Smooth muscle cell (in vitro differentiated cells): ENCODE data around the gene GNG7. TPM values are rescaled to one million over a fixed set of nuclear protein-coding genes. Genes with fewer than 3 reads are reported as not detected.

Experiments
- DNase-seq: peaks from one replicate; lab custom pipeline; 2025; ENCODE audit not compliant: unreplicated experiment; lab: John Stamatoyannopoulos, UW
- H2AFZ ChIP-seq: fragments of 200-600 bp; sonication (generic); 2 replicates; pipeline ENCODE4 v1.6.0; 2016; ENCODE audit warnings: antibody characterized with exemption, low read depth, mild to moderate bottlenecking
- H3F3A ChIP-seq: fragments of 200-600 bp; sonication (generic); 2 replicates; pipeline ENCODE4 v1.6.0; 2017; ENCODE audit warnings: antibody characterized with exemption, low read depth
- H3K27ac ChIP-seq: fragments of 200-600 bp; sonication (generic); 2 replicates; pipeline ENCODE4 v1.5.1; 2016; ENCODE audit warnings: low read depth, mild to moderate bottlenecking
- H3K27me3 ChIP-seq: fragments of 200-600 bp; sonication (generic); 2 replicates; pipeline ENCODE4 v1.6.1; 2016; ENCODE audit warnings: low read depth, mild to moderate bottlenecking
- H3K36me3 ChIP-seq: fragments of 200-600 bp; sonication (generic); 2 replicates; pipeline ENCODE4 v1.5.1; 2016; ENCODE audit warnings: low read depth
- H3K4me1 ChIP-seq: fragments of 200-600 bp; sonication (generic); 2 replicates; pipeline ENCODE4 v1.5.1; 2016; ENCODE audit warnings: low read depth
- H3K4me2 ChIP-seq: fragments of 200-600 bp; sonication (generic); 2 replicates; pipeline ENCODE4 v1.6.0; 2016; ENCODE audit warnings: mild to moderate bottlenecking
- H3K4me3 ChIP-seq: fragments of 200-600 bp; sonication (generic); 2 replicates; pipeline ENCODE4 v1.5.1; 2016; ENCODE audit warnings: mild to moderate bottlenecking
- H3K79me2 ChIP-seq: fragments of 200-600 bp; sonication (generic); 2 replicates; pipeline ENCODE4 v1.6.0; 2016; ENCODE audit warnings: low read depth, mild to moderate bottlenecking
- H3K9ac ChIP-seq: fragments of 200-600 bp; sonication (generic); 2 replicates; pipeline ENCODE4 v1.6.0; 2016; ENCODE audit warnings: low read depth
- H3K9me3 ChIP-seq: fragments of 200-600 bp; sonication (generic); replicated peaks from 2 replicates; pipeline ENCODE4 v1.5.1; 2016; ENCODE audit warnings: low read depth
- H4K20me1 ChIP-seq: fragments of 200-600 bp; sonication (generic); 2 replicates; pipeline ENCODE4 v1.6.0; 2016; ENCODE audit warnings: low read depth
- CTCF ChIP-seq: fragments of 200-600 bp; sonication (generic); IDR thresholded peaks from 2 replicates; pipeline ENCODE4 v1.5.1; 2017; ENCODE audit warnings: borderline replicate concordance, mild to moderate bottlenecking, antibody characterized with exemption; ENCODE audit not compliant: insufficient read depth, poor library complexity, severe bottlenecking
- WGBS: methylation state at CpG from one replicate; pipeline ENCODE4 v1.1.7; 2016; ENCODE audit warnings: low lambda C conversion rate; 5-methylcytosine and 5-hydroxymethylcytosine counted together
- polyA plus RNA-seq: library from polyadenylated mRNA; unstranded; fragments of >200 nt; fragmentation: Nextera tagmentation; extraction: Ambion mirVana; gene quantifications from 2 replicates; pipeline ENCODE4 v1.2.1, GENCODE V29; 2016
- total RNA-seq: library from RNA; depleted of rRNA; stranded (reverse); fragments of >200 nt; gene quantifications from 2 replicates; pipeline ENCODE4 v1.2.3, GENCODE V29; 2014

The GNG7 gene
- total and polyA plus RNA-seq, 2 experiments from 2014 or later: 1.7 to 2.6 TPM

GRCh38 chr19:2551172-2551863 lies 151.2 kb downstream of the GNG7 start:
- no peak for TF ChIP-seq CTCF
- Histone ChIP-seq H3K4me1 (peaks cover 20% of the 10 kb centered on the region), H4K20me1 (no peaks in the 10 kb centered on the region), H3K27me3 (no peaks in the 10 kb centered on the region), H3K36me3 (no peaks in the 10 kb centered on the region), H3K79me2 (no peaks in the 10 kb centered on the region), H3K27ac (no peak overlapping the region), H3K9me3 (no peaks in the 10 kb centered on the region), H3K4me2 (no peak overlapping the region), H3K9ac (no peak overlapping the region), H3F3A (peaks cover 19% of the 10 kb centered on the region), H3K4me3 (no peak overlapping the region), H2AFZ (no peak overlapping the region)
- DNase-seq: no peak
- 95% methylated on average over 20 of the region's 20 CpGs for WGBS

GRCh38 chr19:2550431-2551171 lies 151.9 kb downstream of the GNG7 start:
- Histone ChIP-seq H3K4me2 (no peak overlapping the region), H2AFZ (no peak overlapping the region)
- DNase-seq: no peak

GRCh38 chr19:2549701-2550191 lies 152.7 kb downstream of the GNG7 start:
- Histone ChIP-seq H3K4me1 (peaks cover 18% of the 10 kb centered on the region), H3K9me3 (no peaks in the 10 kb centered on the region), H3K36me3 (no peaks in the 10 kb centered on the region), H3K4me3 (no peak overlapping the region), H3F3A (peaks cover 18% of the 10 kb centered on the region), H3K9ac (no peak overlapping the region), H3K4me2 (no peak overlapping the region), H3K27ac (peak overlapping the region; percentile 52), H4K20me1 (no peaks in the 10 kb centered on the region), H2AFZ (no peak overlapping the region), H3K27me3 (no peaks in the 10 kb centered on the region), H3K79me2 (no peaks in the 10 kb centered on the region)
- DNase-seq: no peak
- WGBS: 68% methylated on average over 11 of the region's 11 CpGs
- TF ChIP-seq CTCF: no peak

More at GRCh38 chr19:2550431-2551171, 151.9 kb downstream of the GNG7 start:
- no peak overlapping the region for H3K4me3 ChIP-seq
- WGBS: 68% methylated on average over 21 of the region's 21 CpGs
- H3K36me3 ChIP-seq: no peaks in the 10 kb centered on the region
- no peak overlapping the region for H3K9ac ChIP-seq
- peaks cover 19% of the 10 kb centered on the region for H3F3A ChIP-seq
- no peaks in the 10 kb centered on the region for H3K79me2 ChIP-seq
- TF ChIP-seq CTCF: no peak
- H3K27me3 ChIP-seq: no peaks in the 10 kb centered on the region
- H3K27ac ChIP-seq: peak overlapping the region; percentile 52
- H4K20me1 ChIP-seq: no peaks in the 10 kb centered on the region
- H3K9me3 ChIP-seq: no peaks in the 10 kb centered on the region
- peaks cover 21% of the 10 kb centered on the region for H3K4me1 ChIP-seq
